Measurements from ENCODE around the gene MAP2K4. TPM values are rescaled to one million over a fixed set of nuclear protein-coding genes. Genes with fewer than 3 reads are reported as not detected.
A peak's percentile ranks its signal among the peaks of the same experiment; 100 is the strongest.

Gene MAP2K4
- total and polyA plus RNA-seq, 2 of the 13 experiments (the other 11 are each of a cell fraction or from before 2014, with no cell fraction given), result 21.5 to 35.6 TPM

GRCh38 chr17:11997147-11997971 is 23.3 kb upstream of the MAP2K4 start, which contains the start of gene ZNF18 (continued):
- peak; percentile 45; the same call in 1 of the 2 replicates for TF ChIP-seq CCDC6 (CRISPR knock-in tag; IDR thresholded peaks at IDR 0.05)
- TF ChIP-seq MTA1 (CRISPR knock-in tag; IDR thresholded peaks at IDR 0.05; ENCODE audit: borderline replicate concordance), result peak; percentile 31; the same call in 1 of the 2 replicates
- TF ChIP-seq CREBL2 (CRISPR knock-in tag; IDR thresholded peaks at IDR 0.05; ENCODE audit: borderline replicate concordance), result peak; percentile 60; the same call in 1 of the 2 replicates
- peak; percentile 91 for TF ChIP-seq PHF8 (CRISPR knock-in tag; IDR thresholded peaks at IDR 0.05)
- TF ChIP-seq NFKB2 (CRISPR knock-in tag; IDR thresholded peaks at IDR 0.05; ENCODE audit: borderline replicate concordance), result 0 out of 2 replicates have a peak, but pooled peaks have one; percentile 8
- no peak for TF ChIP-seq GTF2F1 (IDR thresholded peaks at IDR 0.05; ENCODE audit: low read length)
- TF ChIP-seq SPEN (CRISPR knock-in tag; IDR thresholded peaks at IDR 0.05; ENCODE audit: low read depth), result peak; percentile 58; the same call in 1 of the 2 replicates
- TF ChIP-seq RBFOX2 (IDR thresholded peaks at IDR 0.05; ENCODE audit: low read depth, low read length), result peak; percentile 97
- TF ChIP-seq KDM6A (CRISPR knock-in tag; IDR thresholded peaks at IDR 0.05; ENCODE audit: low read depth), result no peak
- TF ChIP-seq ZMYM2 (CRISPR knock-in tag; IDR thresholded peaks at IDR 0.05), result no peak
- peak; percentile 26 for TF ChIP-seq CTCF (CRISPR knock-in tag; IDR thresholded peaks at IDR 0.05)
- 0 out of 2 replicates have a peak, but pooled peaks have one; percentile 74 for TF ChIP-seq TMF1 (CRISPR knock-in tag; IDR thresholded peaks at IDR 0.05; ENCODE audit: low read depth)
- peak; percentile 91 for TF ChIP-seq YEATS4 (CRISPR knock-in tag; IDR thresholded peaks at IDR 0.05; ENCODE audit: borderline replicate concordance)
- TF ChIP-seq ZNF564 (CRISPR knock-in tag; IDR thresholded peaks at IDR 0.05), result no peak
- TF ChIP-seq GABPB1 (CRISPR knock-in tag; IDR thresholded peaks at IDR 0.05), result peak; percentile 89
- no peak for TF ChIP-seq ZNF44 (CRISPR knock-in tag; IDR thresholded peaks at IDR 0.05)
- peak; percentile 85 for TF ChIP-seq DBP (CRISPR knock-in tag; IDR thresholded peaks at IDR 0.05; ENCODE audit: not compliant biosample characterization)
- TF ChIP-seq ZNF619 (CRISPR knock-in tag; IDR thresholded peaks at IDR 0.05), result peak; percentile 57; the same call in 1 of the 2 replicates
- TF ChIP-seq CBFB (CRISPR knock-in tag; IDR thresholded peaks at IDR 0.05), result peak; percentile 19
- TF ChIP-seq TARDBP (CRISPR knock-in tag; IDR thresholded peaks at IDR 0.05), result 0 out of 2 replicates have a peak, but pooled peaks have one; percentile 72
- 0 out of 2 replicates have a peak, but pooled peaks have one; percentile 53 for TF ChIP-seq ERF (CRISPR knock-in tag; IDR thresholded peaks at IDR 0.05)
- no peak for TF ChIP-seq ZNF543 (CRISPR knock-in tag; IDR thresholded peaks at IDR 0.05)
- peak; percentile 98 for TF ChIP-seq POLR2G (IDR thresholded peaks at IDR 0.05; ENCODE audit: low read depth, low read length)
- peak in 1 of 2 experiments; percentile 45; a peak in 1 of 4 replicates for TF ChIP-seq KLF16 (CRISPR knock-in tag; IDR thresholded peaks at IDR 0.05)
- no peak for TF ChIP-seq ZNF33B (CRISPR knock-in tag; IDR thresholded peaks at IDR 0.05)
- no peak for TF ChIP-seq ZZZ3 (CRISPR knock-in tag; IDR thresholded peaks at IDR 0.05; ENCODE audit: borderline replicate concordance)
- peak; percentile 56; the same call in 1 of the 2 replicates for TF ChIP-seq ZSCAN21 (CRISPR knock-in tag; IDR thresholded peaks at IDR 0.05; ENCODE audit: borderline replicate concordance)
